Measurements from ENCODE around the gene DNAJA3. TPM values are rescaled to one million over a fixed set of nuclear protein-coding genes. Genes with fewer than 3 reads are reported as not detected.
A peak's percentile ranks its signal among the peaks of the same experiment; 100 is the strongest.

The DNAJA3 gene
- total and polyA plus RNA-seq, 2 of the 4 experiments (the other 2 are of a cell fraction) = 38.0 to 40.2 TPM

DNA sequence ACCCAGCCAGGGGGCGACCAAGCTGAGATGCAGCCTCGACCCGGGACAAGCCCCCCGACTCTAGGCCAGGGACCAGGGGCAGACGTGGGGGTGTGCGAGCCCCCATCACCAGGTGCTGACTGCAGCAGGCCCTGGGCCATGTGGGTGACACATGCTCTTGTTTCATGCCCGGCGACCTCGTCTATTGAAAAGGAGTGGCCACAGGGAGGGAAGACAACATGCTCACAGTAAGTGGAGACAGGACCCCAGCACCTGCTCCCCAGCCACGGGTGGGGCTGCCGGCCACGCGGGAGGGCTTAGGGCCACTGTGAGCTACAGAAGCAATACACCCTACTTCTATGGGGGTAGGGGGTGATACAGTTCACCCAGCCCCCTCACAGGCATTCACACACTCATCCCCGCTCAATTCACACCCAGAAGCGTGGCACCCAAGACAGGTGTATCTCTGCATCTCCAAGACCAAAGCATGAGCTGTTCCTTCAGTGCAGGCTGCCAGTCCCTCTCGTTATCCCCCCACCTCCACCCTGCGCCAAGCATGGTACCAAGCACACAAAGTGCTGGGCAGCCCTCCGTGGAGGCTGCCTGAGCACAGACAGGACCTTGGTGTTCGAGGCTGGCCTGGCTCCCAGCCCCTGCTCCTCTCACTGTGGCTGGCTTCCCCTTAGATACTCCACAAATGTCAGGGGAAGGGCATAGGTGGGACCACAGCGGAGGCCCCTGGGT is 40.4 kb upstream of the DNAJA3 start:
- no peak for TF ChIP-seq FOS (IDR thresholded peaks at IDR 0.05; ENCODE audit: low read depth, low read length)
- peak; percentile 18; the same call in 1 of the 2 replicates for TF ChIP-seq POLR2A (IDR thresholded peaks at IDR 0.05; ENCODE audit: low read depth, low read length)
- Histone ChIP-seq H3K18ac (ENCODE audit: low read depth, low read length) (no peak overlapping the region), H4K91ac (ENCODE audit: insufficient read depth, low read depth, low read length) (peak overlapping the region; percentile 6; the same call in 1 of the 2 replicates), H3K14ac (replicated peaks; ENCODE audit: low read depth, low read length) (no peak overlapping the region), H3K56ac (ENCODE audit: extremely low read depth, insufficient read depth, low read length) (no peak overlapping the region), H3K9me1 (ENCODE audit: insufficient read depth, low read length) (peaks cover 23% of the 10 kb centered on the region), H2BK20ac (ENCODE audit: low read depth, low read length) (no peak overlapping the region), H2BK15ac (ENCODE audit: low read depth, low read length) (no peak overlapping the region), H2BK5ac (ENCODE audit: low read depth, low read length, poor library complexity, severe bottlenecking) (no peak overlapping the region), H4K20me1 (ENCODE audit: insufficient read depth, low read length) (peaks cover 70% of the 10 kb centered on the region), H3K27me3 (ENCODE audit: control insufficient read depth, insufficient read depth, low read length) (no peaks in the 10 kb centered on the region), H4K5ac (ENCODE audit: low read depth, low read length) (no peak overlapping the region), H2AFZ (replicated peaks; ENCODE audit: low read length, poor library complexity) (no peak overlapping the region), H3K36me3 (ENCODE audit: control insufficient read depth, insufficient read depth, low read length) (peaks cover 35% of the 10 kb centered on the region), H2BK120ac (ENCODE audit: low read depth, low read length) (no peak overlapping the region), H3K79me1 (ENCODE audit: low read depth in 1 of 2, low read length in 2 of 2) (peaks cover 0 to 84% of the 10 kb centered on the region in 2 experiments; a peak in 2 of 4 replicates), H2AK5ac (ENCODE audit: low read depth, low read length) (no peak overlapping the region), H3K4ac (ENCODE audit: low read depth, low read length) (0 out of 2 replicates have a peak overlapping the region, but pooled peaks have one; percentile 11), H3K4me1 (ENCODE audit: control insufficient read depth, insufficient read depth, low read length) (peaks cover 33% of the 10 kb centered on the region), H3K27ac (ENCODE audit: insufficient read depth, low read length) (no peak overlapping the region), H3K4me3 (ENCODE audit: insufficient read depth, low read depth, low read length) (no peak overlapping the region), H3K9me3 (ENCODE audit: control insufficient read depth, insufficient read depth, low read length) (no peaks in the 10 kb centered on the region), H2AK9ac (replicated peaks; ENCODE audit: low read depth, low read length, poor library complexity) (peak overlapping the region; percentile 72), H3K23ac (ENCODE audit: low read depth, low read length) (no peak overlapping the region), H3K9ac (ENCODE audit: low read depth, low read length) (no peak overlapping the region), H4K8ac (ENCODE audit: low read depth in 2 of 2, low read length in 2 of 2) (no peak overlapping the region), H3K4me2 (ENCODE audit: low read depth, low read length) (no peak overlapping the region)
- ATAC-seq (ENCODE audit: low read depth) (peak; percentile 1; the same call in 1 of the 2 replicates), DNase-seq (no peak)
- in situ Hi-C loops (cut with MboI; ENCODE audit: low sequenced_read_pairs) (no loop called here), intact Hi-C loops (cut with micrococcal nuclease) (no loop called here), dilution Hi-C loops (cut with HindIII; ENCODE audit: low sequenced_read_pairs, unreplicated experiment) (no loop called here)
- ChIA-PET POLR2A (ENCODE audit: unreplicated experiment) (no interaction called here), CTCF (interaction anchor here (0.6 to 2.4 kb wide), 2 partner anchors 17 to 53 kb away, joined by 3 to 7 read pairs; no protein-coding TSS in a partner anchor)
- BruUV-seq (replicated peaks) = no TSS peak
- WGBS, 2 experiments (ENCODE audit: extremely low coverage in 2 of 2, insufficient read length in 1 of 2) = 80% methylated on average over 5 of the region's 20 CpGs; no CpG with 5 or more reads in 1 of the 2 experiments
